Peyer's patch (tissue), 4 donors: Measurements from ENCODE around the gene TICAM1. TPM values are rescaled to one million over a fixed set of nuclear protein-coding genes. Genes with fewer than 3 reads are reported as not detected.
"Not testable (repeated sequence)": the region's sequence is repeated elsewhere in the genome, so short reads cannot be mapped to it uniquely, and the experiment has no call there.

ENCODE experiments used
- DNase-seq, 3 donors: peaks; one replicate each; pipeline ENCODE4 v3.0.0-alpha.2; 2017 to 2019
- H3K27ac ChIP-seq, 4 donors: fragments of 200-600 bp; sonication (generic); one replicate each; pipeline ENCODE4 v1.5.1; 2016 to 2019
- H3K27me3 ChIP-seq, 2 donors: fragments of 200-600 bp; sonication (generic); one replicate each; pipeline ENCODE4 v1.5.1; 2019
- H3K36me3 ChIP-seq, 3 donors: fragments of 200-600 bp; sonication (generic); one replicate each; pipeline ENCODE4 v1.5.1; 2016 to 2019
- H3K4me1 ChIP-seq, 4 donors: fragments of 200-600 bp; sonication (generic); one replicate each; pipeline ENCODE4 v1.5.1; 2016 to 2019
- H3K4me3 ChIP-seq, 4 donors: fragments of 200-600 bp; sonication (generic); 1 replicate in 3 of 4; 2 replicates in 1 of 4; pipeline ENCODE4 v1.5.1; 2016 to 2019; ENCODE audit warnings: mild to moderate bottlenecking in 1 of 4
- H3K9me3 ChIP-seq, 4 donors: fragments of 200-600 bp; sonication (generic); one replicate each; pipeline ENCODE4 v1.5.1; 2016 to 2019; ENCODE audit warnings: mild to moderate bottlenecking in 1 of 4
- POLR2A ChIP-seq, 2 donors: fragments of 450-650 bp; IDR thresholded peaks; one replicate each; pipeline ENCODE4 v1.5.1; 2017; ENCODE audit warnings: antibody characterized with exemption in 2 of 2, mild to moderate bottlenecking in 2 of 2, moderate library complexity in 2 of 2
- total RNA-seq, 4 donors: library from RNA; depleted of rRNA; stranded (reverse); fragments of >200 nt; gene quantifications; one replicate each; pipeline ENCODE4 v1.1.0, GENCODE V29; 2016
- TF ChIP-seq, protein P1 (sequence below), 6 experiments: fragments of 450-650 bp in 4 of 6; fragments of 200-600 bp in 2 of 6; sonication (generic) in 1 of 6; IDR thresholded peaks; one replicate each; pipeline ENCODE4 v1.5.1; 2017 to 2019; ENCODE audit warnings: antibody characterized with exemption in 6 of 6, mild to moderate bottlenecking in 3 of 6, moderate library complexity in 1 of 6

The TICAM1 gene
- total RNA-seq, 4 donors from 2014 or later: 14.0 to 45.8 (median 28.8) TPM

DNA sequence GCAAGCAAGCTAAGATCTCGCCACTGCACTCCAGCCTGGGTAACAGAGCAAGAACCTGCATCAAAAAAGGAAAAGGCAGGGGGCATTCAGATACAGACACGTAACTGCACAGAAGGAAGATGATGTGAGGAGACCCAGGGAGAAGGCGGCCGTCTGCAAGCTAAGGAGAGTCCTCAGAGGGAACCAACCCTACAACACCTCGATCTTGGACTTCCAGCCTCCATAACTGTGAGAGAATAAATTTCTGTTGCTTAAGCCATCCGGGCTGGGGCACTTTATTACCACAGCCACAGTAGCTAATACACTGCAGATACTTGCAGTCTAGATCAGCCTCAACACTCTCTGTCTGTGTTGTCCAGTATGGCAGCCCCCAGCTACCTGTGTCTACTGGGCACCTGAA, 7.9 kb downstream of the TICAM1 start:
- H3K4me3 ChIP-seq: no peak overlapping the region
- DNase-seq: no peak
- peaks cover 0 to 12% (median 0%) of the 10 kb centered on the region in 4 donors for H3K4me1 ChIP-seq
- H3K27ac ChIP-seq: no peak overlapping the region
- no peak for TF ChIP-seq POLR2A (IDR thresholded peaks at IDR 0.05)
- TF ChIP-seq, protein P1, sequence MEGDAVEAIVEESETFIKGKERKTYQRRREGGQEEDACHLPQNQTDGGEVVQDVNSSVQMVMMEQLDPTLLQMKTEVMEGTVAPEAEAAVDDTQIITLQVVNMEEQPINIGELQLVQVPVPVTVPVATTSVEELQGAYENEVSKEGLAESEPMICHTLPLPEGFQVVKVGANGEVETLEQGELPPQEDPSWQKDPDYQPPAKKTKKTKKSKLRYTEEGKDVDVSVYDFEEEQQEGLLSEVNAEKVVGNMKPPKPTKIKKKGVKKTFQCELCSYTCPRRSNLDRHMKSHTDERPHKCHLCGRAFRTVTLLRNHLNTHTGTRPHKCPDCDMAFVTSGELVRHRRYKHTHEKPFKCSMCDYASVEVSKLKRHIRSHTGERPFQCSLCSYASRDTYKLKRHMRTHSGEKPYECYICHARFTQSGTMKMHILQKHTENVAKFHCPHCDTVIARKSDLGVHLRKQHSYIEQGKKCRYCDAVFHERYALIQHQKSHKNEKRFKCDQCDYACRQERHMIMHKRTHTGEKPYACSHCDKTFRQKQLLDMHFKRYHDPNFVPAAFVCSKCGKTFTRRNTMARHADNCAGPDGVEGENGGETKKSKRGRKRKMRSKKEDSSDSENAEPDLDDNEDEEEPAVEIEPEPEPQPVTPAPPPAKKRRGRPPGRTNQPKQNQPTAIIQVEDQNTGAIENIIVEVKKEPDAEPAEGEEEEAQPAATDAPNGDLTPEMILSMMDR (IDR thresholded peaks at IDR 0.05): no peak
- no peaks in the 10 kb centered on the region for H3K27me3 ChIP-seq
- H3K9me3 ChIP-seq: no peaks in the 10 kb centered on the region
- H3K36me3 ChIP-seq: peaks cover 0 to 3% (median 0%) of the 10 kb centered on the region in 3 donors

GRCh38 chr19:4822354-4822753, 9.2 kb downstream of the TICAM1 start:
- peaks cover 0 to 15% (median 0%) of the 10 kb centered on the region in 3 donors for H3K36me3 ChIP-seq
- H3K9me3 ChIP-seq, DNase-seq, H3K27me3 ChIP-seq, H3K4me1 ChIP-seq, H3K27ac ChIP-seq, H3K4me3 ChIP-seq: not testable (repeated sequence)

DNA sequence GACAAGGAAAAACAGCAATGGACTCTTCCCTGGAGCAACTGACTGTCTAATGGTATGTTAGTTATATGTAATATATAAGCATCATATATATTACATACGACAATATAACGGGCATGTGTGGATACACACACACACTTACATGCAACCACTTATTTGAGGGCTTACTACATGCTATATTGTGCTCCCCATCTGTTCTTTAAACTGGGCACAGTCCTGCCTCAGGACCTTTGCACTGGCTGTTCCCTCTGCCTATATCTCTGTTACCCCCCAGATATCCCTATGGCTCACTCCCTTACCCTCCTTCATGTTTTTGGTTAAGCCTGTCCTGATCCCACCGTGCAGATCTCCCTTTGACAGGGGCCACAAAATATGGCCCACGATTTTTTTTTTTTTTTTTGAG, 10.2 kb downstream of the TICAM1 start:
- peaks cover 0 to 26% (median 0%) of the 10 kb centered on the region in 3 donors for H3K36me3 ChIP-seq
- no peaks in the 10 kb centered on the region for H3K9me3 ChIP-seq
- H3K27ac ChIP-seq: no peak overlapping the region
- no peak for TF ChIP-seq POLR2A (IDR thresholded peaks at IDR 0.05)
- TF ChIP-seq, protein P1 (IDR thresholded peaks at IDR 0.05): no peak
- H3K4me3 ChIP-seq: no peak overlapping the region
- H3K4me1 ChIP-seq: no peaks in the 10 kb centered on the region
- H3K27me3 ChIP-seq: no peaks in the 10 kb centered on the region
- DNase-seq: no peak

DNA sequence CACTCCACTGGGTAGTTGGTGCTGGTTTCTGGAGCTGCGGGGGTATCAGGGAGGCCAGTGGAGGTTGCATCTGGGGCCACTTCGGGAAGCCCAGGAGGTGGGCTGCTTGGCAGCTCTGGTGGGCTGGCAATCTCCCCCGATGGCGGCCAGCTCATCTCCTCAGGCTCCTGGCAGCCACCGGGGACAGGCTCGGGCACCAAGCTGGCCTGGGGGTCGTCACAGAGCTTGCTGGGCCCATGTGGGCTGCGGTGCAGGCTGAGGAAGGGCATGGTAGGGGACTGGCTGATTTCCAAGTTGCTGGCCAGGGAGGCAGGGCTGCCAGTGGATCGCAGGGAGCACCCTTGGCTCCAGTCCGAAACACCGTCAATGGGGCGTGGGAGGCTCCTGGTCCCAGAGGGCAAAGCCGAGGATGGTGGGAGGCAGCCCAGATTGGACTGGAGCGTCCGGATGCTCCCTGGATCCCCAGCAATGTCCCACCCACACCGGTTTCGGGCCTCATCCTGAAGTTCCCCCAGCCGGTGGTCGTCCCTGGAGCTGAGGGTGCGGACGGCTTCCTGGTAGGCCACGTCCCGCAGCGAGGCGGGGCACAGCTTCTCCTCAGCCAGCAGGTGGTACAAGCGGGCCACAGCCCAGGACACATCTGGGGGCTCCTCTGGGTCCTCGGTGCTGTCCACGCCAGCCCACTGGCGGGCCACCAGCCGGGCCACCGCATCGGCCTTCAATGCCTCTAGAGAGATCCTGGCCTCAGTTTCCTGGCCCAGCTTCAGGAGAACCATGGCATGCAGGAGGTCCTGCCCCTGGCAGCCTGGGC, 13.8 kb downstream of the TICAM1 start:
- DNase-seq: no peak
- H3K4me3 ChIP-seq: no peak overlapping the region
- H3K27ac ChIP-seq: no peak overlapping the region
- no peaks in the 10 kb centered on the region for H3K27me3 ChIP-seq
- peaks cover 0 to 7% (median 2%) of the 10 kb centered on the region in 4 donors for H3K4me1 ChIP-seq
- H3K36me3 ChIP-seq: peaks cover 0 to 28% (median 0%) of the 10 kb centered on the region in 3 donors
- H3K9me3 ChIP-seq: no peaks in the 10 kb centered on the region
- TF ChIP-seq, protein P1 (IDR thresholded peaks at IDR 0.05): no peak
- TF ChIP-seq POLR2A (IDR thresholded peaks at IDR 0.05): no peak

- no peaks in the 10 kb centered on the region for H3K9me3 ChIP-seq
- H3K27ac ChIP-seq: no peak overlapping the region
Observed at GRCh38 chr19:4816950-4817278, 14.6 kb downstream of the TICAM1 start.

More at GRCh38 chr19:4816950-4817278, 14.6 kb downstream of the TICAM1 start:
- Histone ChIP-seq H3K27me3 (no peaks in the 10 kb centered on the region), H3K4me1 (peaks cover 0 to 11% (median 2%) of the 10 kb centered on the region in 4 donors), H3K4me3 (no peak overlapping the region), H3K36me3 (peaks cover 0 to 28% (median 0%) of the 10 kb centered on the region in 3 donors)
- no peak for DNase-seq
- no peak for TF ChIP-seq POLR2A (IDR thresholded peaks at IDR 0.05)
- TF ChIP-seq, protein P1 (IDR thresholded peaks at IDR 0.05): no peak
